Central memory CD4-positive, alpha-beta T cell (primary cell): ENCODE measurements around the gene GFOD1.
A peak's percentile ranks its signal among the peaks of the same experiment; 100 is the strongest.
"Not testable (repeated sequence)": the region's sequence is repeated elsewhere in the genome, so short reads cannot be mapped to it uniquely, and the experiment has no call there.

Source experiments
- DNase-seq: peaks from one replicate; pipeline ENCODE4 v3.0.0; 2022

The GFOD1 gene

DNA sequence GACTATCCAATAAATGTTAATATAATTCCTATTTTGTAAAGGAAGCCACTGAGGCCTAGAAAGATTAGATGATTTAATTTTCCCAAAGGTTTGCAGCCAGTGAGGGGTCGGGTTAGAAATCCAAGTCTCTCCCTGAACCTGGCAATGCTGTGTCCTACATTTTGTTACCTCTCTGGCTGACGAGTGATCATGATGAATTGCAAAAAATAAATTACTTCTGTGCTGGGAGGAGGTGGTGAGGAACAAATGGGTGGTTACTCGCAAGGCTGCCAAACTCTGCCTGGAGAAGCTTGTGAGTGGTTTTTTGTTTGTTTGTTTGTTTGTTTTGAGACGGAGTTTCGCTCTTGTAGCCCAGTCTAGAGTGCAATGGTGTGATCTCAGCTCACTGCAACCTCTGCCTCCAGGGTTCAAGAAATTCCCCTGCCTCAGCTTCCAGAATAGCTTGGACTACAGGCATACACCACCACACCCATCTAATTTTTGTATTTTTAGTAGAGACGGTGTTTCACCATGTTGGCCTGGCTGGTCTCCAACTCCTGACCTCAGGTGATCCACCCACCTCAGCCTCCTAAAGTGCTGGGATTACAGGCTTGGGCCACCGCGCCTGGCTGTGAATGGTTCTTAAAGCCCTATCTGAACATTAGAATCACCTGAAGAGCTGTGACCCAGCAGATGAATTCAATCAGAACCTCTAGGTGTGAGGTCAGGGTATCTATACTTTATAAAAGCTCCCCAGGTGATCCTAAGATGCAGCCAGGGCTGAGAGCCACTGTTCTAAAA, 138.9 kb downstream of the GFOD1 start:
- DNase-seq = no peak

DNA sequence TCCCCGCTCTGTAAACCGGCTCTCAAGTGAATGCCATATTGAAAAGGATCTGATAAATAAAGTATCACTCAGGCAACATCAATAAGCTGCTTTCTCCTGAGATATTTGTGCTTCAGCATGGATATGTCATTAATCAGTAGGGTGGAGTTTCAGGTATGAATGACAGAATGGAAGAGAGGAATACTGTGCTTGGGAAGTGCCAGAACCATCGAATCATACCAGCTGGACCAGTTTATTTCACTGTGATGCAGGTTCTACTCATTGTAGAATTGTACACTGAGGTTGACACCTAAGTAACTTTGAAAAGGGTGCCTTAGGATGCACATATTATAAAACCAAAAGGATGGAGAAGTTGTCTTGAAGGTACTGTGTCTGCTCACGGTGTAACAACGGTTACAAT, 141.2 kb downstream of the GFOD1 start:
- no peak for DNase-seq

DNA sequence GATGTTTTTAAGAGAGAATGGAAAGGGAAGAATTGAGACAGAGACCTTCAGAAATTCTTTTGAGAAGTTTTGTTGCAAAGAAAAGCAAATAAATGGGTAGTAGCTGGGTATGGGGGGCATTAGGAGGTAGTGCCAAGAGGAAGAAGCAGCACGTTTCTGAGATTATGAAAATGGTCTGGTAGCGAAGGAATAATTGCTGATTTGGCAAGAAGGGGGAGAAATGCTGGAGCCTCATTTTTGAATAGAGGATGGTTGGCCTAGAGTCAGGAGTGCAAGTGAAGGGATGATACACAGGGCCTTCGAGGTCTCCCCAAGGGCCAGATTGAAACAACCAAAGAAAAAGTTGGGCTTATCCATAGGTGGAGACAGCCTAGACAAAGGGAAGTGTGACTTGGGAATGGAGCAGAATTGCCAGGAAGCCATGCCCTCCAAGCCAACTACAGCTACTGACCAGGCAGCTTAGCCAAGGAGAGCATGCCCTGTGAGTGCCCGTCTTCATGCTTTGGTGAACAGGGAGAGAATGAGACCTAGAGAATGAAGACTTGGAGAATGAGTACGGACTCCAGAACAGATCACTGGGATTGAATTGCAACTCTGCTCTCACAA, 144.9 kb downstream of the GFOD1 start:
- no peak for DNase-seq

DNA sequence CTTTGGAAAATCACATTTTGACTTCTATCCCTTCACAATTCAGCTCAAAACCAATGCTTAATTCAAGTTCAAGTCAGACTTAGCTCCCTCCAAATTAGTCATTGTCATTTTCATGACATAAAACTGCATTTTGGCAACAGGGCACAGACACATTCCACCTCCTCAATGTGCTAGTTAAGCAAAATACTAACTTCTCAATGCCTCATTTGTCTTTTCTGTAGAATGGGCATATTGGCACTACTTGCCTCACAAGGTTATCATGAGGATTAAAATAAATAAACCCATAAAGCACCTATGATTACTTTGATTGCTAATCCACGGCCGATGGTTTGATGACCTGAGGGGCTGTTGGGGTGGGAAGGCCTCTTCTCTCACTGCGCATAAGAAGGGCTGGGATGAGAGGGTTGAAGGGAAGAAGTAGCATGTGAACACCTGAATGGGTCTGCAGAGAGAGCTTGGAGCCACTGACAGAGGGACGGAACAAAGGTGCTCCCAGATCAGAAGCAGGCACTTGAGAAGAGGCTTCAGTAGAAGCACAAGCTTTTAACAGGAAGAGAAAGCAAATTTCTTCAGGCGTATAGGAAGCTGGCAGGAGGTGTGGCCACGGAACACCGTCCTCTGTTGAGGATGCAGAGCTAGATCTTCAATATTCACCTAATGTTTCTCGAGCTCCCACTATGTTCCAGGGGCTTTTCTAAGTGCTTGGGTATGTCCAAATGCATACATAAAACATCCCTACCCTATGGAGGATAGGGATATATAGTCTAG, 147.4 kb downstream of the GFOD1 start:
- no peak for DNase-seq

DNA sequence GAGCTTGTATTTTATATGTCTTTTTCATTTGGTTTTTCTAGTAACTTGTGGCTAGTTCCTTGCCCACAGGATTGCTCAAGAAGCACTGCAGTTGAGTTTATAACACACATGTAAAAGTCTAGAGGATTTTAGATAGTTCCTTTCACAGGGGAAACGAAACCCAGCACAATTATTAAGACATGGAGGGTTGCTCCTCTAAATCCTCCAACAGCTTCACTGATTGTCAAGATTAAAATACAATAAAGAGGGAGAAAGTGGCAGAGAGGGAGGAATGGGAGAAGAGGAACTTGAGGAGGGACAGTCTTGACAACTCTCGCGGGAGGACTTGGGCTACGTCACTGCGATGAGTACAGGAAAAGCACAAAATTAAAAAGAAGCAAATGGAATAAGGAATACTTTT, 149.4 kb downstream of the GFOD1 start:
- no peak for DNase-seq

DNA sequence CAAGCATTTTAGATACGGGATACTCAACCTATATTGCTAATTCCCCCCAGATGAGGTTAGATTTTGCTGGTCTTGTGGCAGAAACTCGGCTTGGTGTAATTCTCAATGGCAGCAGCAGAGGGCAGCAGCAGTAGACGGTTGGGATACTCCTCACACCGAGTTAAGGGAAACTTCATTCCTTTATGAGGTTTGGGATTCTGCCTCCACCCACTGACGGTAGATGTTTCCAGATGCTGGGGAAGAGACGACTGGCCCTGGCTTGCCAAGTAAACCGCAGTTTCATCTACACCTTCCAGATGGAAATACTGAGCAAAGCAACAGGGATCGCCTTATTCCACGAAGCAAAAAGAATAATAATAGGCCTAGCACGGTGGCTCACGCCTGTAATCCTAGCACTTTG, 150.8 kb downstream of the GFOD1 start:
- DNase-seq = peak; percentile 52

DNA sequence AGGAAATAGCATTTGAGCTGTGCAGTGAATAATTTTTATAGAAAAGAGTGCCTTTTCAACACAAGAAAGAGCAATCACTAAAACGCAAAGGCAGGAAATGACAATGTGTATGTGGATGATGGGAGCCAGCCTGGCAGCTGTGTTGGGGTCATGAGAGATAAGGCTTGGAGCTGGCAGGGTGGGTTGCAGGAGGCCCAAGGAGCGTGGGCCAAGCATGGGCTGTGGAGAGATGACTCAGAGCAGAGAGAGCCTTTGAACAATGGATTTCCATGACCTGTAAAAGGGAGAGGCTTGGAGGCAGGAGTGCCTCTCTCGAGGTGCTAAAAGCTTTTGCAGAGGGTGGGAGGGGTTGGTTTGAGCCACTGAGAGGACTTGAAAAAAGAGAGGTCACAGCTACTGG, 152.4 kb downstream of the GFOD1 start:
- DNase-seq = no peak

DNA sequence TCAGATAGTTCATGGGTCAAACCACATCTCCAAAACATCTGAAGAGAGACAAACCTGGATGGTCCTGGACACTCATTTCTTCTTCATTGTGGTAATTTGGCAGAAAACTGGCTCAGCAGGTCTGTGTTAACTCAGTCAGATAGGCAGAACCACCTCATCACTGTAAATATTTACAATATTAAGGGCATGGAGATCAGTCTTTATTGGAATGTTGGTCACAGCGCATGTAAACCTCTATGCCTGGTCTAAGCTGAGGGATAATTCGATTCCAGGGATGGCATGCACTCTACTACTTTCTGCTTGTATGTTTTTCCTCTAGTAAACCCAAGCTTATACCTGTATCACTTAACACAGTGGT, 155.1 kb downstream of the GFOD1 start:
- DNase-seq = no peak

DNA sequence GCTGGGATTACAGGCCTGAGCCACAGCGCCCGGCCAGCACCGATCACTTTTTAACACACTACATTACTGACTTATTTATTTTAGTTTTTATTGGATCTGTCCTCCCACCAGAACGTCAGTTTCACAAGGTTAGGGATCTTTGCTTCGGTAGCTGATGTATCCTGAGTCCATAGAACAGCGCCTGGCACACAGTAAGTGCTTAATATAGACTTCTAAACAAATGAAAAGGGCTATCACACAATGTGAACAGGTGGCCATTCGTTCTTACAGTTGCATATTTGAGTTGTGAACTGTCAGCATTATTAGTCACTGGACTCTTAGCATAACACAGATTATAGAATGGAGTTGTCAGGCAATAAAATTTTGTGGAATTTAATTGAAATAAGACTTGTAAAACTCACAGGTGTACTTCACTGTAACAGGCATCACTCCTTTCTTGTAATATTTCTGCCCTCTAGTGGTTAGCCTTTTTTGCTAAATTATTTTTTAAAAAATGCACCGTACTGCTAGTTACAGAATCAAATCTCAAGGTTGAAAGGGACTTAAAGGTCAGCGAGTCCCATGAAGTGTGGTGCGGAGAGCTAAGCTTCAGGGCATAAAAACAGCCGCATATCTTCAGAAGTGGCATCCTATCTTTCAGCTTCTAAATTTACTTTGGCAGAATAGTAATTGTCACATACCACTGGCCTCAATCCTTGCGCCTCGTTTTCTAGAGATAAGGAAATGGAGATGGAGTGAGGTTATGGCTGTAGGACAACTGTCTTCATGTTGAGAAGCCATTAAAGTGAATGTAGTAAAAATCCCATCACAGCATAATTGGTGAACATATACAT, 155.7 kb downstream of the GFOD1 start:
- no peak for DNase-seq

DNA sequence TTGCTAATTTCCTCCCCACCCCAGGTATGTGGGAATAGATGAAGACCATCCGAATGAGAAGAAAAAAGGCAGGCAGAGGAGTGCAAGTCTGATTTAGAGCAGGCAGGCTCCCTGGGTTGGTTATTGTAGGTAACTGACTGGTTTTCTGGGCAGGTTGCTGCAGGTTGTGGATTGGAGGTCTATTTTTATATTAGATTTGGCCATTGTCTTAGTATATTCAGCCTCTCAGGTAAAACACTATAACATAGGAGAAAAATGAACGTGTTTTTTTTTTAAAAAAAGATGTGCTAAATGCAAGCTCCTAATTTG, 158.6 kb downstream of the GFOD1 start:
- no peak for DNase-seq

DNA sequence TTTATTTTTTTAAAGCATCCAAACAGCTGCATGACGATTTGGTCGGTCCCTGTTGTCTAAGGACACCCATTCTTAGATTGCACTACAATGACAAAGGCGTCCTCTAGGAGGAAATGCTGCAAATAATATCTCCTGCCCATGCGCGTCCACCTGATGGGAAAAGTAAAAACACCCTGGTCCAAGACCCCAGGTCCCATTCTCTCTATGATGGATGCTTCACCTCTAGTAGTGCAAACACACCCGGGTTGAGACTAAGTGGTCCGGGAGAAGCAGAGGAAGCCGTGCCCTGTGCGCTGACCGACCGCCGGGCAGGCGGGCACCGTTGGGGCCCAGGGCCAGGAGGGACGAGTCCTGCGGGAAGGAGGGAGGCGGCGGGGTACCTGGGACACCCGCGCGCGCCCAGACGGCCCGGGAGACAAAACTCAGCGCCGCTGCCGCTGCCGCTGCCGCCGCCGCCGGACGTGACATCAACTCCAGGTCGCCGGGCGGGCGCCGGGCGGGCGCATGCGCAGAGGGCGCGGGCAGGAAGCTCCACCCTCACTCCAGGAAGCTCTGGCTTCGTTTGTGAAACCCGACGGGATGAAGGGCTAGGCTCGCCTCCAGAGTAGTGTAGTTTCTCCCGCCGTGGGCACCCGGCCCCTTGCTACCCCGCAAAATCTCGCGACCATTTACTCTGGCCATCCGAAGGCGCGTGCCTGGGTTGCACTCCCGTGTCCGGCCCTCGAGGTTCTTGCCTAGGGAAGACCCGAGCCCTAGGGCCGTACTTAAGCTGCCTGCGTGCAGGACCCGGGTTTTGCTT, 159.1 kb downstream of the GFOD1 start, which contains the start of gene TBC1D7:
Gene TBC1D7 (minus strand): TSS at position 462 of the 799 bp plus-strand sequence. CDS start 1,639 bp downstream, outside the sequence.
- peak; percentile 94 for DNase-seq

DNA sequence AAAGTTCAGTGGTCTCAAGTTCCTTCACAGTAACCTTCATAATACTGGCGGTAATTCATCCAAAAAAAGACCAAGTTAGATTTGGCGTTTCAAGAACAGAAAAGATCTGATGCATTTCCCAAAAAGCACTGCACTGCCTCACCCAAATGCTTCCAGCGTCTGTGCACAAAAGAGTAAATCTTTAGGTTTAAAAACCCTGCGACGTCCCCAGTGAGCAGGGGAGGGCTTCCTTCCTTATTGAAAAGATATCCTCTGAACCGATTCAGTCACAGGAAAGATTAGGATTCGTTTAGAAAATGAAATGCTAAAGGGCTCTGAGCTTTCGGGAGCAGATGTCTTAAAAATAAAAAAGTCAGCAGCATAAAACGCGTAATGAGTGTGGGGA, 159.7 kb downstream of the GFOD1 start:
- DNase-seq = no peak

DNA sequence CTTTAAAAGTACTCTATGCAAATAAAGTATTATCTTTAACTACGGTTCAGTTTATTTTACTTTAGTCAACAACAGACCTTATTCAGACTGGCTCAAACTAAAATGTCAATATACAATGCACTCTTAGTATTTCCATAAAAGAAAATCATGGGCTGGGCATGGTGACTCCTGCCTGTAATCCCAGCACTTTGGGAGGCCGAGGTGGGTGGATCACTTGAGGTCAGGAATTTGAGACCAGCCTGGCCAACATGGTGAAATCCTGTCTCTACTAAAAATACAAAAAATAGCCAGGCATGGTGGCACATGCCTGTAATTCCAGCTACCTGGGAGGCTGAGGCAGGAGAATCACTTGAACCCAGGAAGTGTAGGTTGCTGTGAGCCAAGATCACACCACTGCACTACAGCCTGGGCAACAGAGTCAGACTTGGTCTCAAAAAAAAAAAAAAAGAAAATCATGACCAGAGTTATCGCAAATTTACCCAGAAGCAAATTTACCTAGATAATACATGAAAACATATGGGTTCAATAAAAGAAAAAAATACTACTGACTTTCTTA, 161.3 kb downstream of the GFOD1 start:
- DNase-seq = not testable (repeated sequence)

DNA sequence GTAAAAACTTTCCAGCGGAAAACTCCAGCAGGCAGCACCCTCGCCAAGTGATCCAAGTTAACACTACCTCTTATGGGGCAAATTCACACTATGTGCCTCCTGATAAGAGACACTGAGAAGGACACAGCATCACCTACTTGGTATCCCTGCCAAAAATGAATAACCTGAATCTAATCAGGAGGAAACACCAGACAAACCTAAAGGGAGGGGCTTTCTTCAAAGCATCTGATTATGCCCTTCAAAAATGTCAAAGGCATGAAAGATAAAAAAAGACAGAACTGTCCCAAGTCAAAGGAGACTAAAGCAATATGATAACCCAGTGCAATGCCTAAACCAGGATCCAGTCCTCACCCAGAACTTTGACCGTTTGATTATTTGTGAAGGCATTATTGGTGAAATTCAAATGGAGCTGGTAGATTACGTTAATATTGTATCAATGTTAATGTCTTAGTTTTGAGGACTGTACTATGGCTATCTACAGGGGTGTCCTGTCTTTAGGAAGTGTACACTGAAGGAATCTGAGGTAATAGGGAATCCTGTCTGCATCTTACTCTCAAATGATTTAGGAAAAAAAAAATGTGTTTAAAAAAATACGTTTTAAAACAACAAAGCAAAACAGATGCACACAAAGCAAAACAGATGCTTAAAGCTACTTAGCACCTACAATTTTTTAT, 167.4 kb downstream of the GFOD1 start:
- DNase-seq = no peak

DNA sequence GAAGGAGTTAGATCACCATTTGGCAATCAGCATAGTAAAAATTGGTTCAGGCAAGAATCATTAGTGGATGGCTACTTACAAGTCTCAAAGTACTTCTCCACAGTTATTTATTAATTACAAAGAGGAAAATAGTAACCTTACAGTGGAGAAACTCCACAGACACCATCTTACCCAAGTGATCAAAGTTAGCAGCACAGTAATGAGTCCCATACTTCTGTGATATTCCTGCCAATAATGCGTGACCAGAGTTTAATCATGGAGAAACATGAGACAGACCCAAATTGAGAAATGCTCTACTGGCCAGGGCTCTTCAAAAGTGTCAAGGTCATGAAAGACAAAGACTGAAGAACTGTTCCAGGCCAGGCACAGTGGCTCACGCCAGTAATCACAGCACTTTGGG, 168.6 kb downstream of the GFOD1 start:
- DNase-seq = no peak

DNA sequence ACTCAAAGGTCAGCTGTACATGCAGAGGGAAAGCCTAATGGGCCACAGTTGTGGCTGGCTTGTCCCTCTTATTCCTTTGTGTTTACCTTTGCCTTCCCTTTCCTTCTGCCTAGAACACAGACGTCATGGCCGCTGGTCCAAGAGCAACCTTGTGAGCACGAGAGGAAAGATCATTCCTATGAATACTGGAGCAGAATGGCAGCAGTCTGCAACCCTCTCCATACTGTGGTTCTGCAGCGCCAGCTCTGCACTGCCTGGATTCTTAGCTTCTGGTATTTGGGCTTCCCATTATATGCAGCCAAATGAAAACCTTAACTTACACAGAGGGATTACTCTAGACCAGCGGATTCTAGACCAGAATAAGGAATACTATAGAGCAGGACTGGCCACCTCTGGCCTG, 171.5 kb downstream of the GFOD1 start:
- no peak for DNase-seq

DNA sequence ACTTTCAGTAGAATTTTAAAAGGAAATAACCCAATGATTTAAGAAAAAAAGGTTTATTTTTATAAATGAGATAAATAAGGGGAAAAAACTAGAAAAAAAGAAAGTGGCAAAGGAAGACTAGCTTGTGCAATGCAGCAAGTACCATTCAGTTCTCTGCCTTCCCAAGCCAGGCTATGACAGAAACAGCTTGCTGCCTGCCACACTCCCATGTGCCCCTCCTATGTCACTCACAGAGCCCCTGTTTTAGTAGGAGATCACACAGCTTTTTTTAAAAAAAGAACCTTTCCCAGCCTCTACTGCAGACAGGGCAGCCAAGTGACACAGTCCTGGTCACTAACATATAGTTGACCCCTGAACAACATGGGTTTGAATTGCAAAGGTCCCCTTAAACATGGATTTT, 172.6 kb downstream of the GFOD1 start:
- no peak for DNase-seq

DNA sequence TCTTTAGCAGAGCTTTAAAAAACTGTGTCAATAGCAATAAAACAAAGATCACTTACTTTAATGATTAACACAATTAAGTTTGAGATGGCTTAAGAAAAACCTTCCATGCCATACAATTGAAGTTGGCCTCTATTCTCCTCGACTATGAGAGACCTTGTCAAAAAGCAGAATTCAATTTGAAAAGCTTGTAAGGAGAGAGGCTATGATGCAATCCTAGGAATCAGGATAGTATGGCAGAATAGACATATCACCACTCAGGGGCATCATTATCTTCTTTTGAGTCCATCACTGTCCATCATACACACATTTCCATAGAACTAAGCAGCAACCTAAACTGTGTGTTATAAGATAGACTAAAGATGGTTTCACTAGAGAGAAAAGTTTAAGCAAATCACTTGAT, 176.2 kb downstream of the GFOD1 start:
- no peak for DNase-seq

DNA sequence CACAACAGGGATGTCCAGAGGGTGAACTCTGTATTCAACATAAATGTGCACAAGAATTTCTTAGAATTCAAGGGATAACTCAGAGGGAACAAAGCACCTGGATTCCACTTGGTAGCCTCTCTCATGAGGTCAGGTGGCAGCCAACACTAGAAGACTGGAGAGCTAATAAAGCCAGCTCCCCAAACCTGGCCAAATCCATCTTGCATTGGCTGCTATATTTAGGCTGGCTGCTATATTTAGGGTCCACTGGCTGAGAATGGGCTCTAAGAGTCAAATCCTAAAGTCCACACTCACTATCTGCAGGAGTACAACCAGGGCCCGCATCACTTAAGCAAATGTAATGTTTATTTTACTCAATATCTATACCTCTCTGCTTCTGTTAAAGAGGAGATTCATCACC, 179.1 kb downstream of the GFOD1 start:
- no peak for DNase-seq
